GM13977 (cell line): ENCODE results near the gene ATG16L2.

Source experiments
- DNase-seq: peaks from one replicate; pipeline ENCODE4 v3.0.0; 2012; ENCODE audit warnings: low spot score
- CTCF ChIP-seq: IDR thresholded peaks from 2 replicates; pipeline ENCODE4 v1.5.1; 2012; ENCODE audit warnings: mild to moderate bottlenecking, control low read depth; ENCODE audit not compliant: insufficient read depth; ENCODE audit errors: extremely low read depth, missing control alignments
- in situ Hi-C: fragments of 300-500 bp; cut with MboI; formaldehyde crosslinking; loops from one replicate; pipeline ENCODE4 v1.12.0; 2022; ENCODE audit warnings: low sequenced_read_pairs, low pct_unique_long_range_greater_than_20kb, mixed read lengths, inconsistent platforms; ENCODE audit not compliant: unreplicated experiment

The ATG16L2 gene

GRCh38 chr11:72812604-72812966 lies 1.6 kb upstream of the ATG16L2 start:
- in situ Hi-C loops: no loop called here
- no peak for DNase-seq

GRCh38 chr11:72812967-72813739 lies 1.1 kb upstream of the ATG16L2 start:
- in situ Hi-C loops: no loop called here
- peak; percentile 79 for DNase-seq
- peak; percentile 78 for TF ChIP-seq CTCF

More at GRCh38 chr11:72812604-72812966, 1.6 kb upstream of the ATG16L2 start:
- no peak for TF ChIP-seq CTCF

- no peak for TF ChIP-seq CTCF
- in situ Hi-C loops: no loop called here
- DNase-seq: peak; percentile 88
These were observed 398 bp upstream of the ATG16L2 start for GRCh38 chr11:72813740-72814285.

GRCh38 chr11:72815110-72815618 lies 953 bp downstream of the ATG16L2 start:
- no peak for DNase-seq
- in situ Hi-C loops: no loop called here
- no peak for TF ChIP-seq CTCF

- in situ Hi-C loops: no loop called here
- DNase-seq: no peak
- TF ChIP-seq CTCF: no peak
These were observed 2.3 kb downstream of the ATG16L2 start for GRCh38 chr11:72816404-72816990.

- in situ Hi-C loops: no loop called here
- DNase-seq: no peak
- TF ChIP-seq CTCF: no peak
These were observed 3.8 kb downstream of the ATG16L2 start for GRCh38 chr11:72817966-72818365.
